Stimulated activated CD4-positive, alpha-beta T cell treated with anti-CD3 and anti-CD28 coated beads, Interleukin-4, amount 100 ng/mL, for 4 hours (primary cell): Measurements from ENCODE around the gene ABHD8.
A peak's percentile ranks its signal among the peaks of the same experiment; 100 is the strongest.

ENCODE experiments used
- DNase-seq, 2 experiments: peaks; one replicate each; pipeline ENCODE4 v3.0.0-alpha.2; 2020

Gene ABHD8, protein sequence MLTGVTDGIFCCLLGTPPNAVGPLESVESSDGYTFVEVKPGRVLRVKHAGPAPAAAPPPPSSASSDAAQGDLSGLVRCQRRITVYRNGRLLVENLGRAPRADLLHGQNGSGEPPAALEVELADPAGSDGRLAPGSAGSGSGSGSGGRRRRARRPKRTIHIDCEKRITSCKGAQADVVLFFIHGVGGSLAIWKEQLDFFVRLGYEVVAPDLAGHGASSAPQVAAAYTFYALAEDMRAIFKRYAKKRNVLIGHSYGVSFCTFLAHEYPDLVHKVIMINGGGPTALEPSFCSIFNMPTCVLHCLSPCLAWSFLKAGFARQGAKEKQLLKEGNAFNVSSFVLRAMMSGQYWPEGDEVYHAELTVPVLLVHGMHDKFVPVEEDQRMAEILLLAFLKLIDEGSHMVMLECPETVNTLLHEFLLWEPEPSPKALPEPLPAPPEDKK

DNA sequence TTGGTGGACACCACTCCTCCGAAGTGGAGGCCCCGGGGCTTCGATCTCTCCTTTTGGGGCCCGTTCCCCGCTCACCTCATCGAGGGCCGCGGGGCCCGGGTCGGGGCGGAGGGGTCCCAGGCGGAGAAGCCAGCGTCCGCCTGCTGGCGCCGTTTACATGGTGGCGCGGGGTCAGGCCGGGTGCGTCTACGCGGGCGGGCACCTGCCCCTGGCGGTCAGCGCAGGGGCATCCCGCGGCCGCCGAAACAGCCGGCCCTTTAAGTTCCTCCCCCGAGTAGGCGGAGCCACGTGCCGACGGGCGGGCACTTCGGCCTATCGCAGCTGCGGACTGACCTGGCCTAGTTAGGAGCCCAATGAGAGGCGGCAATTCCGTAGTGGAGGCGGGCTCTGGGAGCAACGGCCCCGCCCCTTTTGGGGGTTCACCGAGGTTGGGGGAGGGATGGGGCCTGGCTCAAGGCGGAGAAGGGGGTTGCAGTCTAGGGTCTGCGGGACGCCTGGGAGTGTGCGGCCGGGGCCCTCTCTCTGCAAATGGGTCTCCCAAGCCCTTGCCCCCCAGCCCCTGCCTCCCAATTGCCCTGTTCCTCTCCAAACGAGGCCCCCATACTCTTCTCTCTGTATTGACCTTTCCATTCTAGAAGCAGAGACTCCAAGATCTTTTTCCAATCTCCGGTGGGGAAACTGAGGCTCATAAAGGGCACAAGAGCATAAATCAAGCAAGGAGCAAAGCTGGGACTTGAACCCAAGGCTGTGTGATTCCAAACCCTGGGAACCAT, at the start of gene ABHD8:
Gene ABHD8 (minus strand): TSS at position 259 of the 773 bp plus-strand sequence. CDS start 1,809 bp downstream, outside the sequence.
- peak; percentile 89 to 91 for DNase-seq

DNA sequence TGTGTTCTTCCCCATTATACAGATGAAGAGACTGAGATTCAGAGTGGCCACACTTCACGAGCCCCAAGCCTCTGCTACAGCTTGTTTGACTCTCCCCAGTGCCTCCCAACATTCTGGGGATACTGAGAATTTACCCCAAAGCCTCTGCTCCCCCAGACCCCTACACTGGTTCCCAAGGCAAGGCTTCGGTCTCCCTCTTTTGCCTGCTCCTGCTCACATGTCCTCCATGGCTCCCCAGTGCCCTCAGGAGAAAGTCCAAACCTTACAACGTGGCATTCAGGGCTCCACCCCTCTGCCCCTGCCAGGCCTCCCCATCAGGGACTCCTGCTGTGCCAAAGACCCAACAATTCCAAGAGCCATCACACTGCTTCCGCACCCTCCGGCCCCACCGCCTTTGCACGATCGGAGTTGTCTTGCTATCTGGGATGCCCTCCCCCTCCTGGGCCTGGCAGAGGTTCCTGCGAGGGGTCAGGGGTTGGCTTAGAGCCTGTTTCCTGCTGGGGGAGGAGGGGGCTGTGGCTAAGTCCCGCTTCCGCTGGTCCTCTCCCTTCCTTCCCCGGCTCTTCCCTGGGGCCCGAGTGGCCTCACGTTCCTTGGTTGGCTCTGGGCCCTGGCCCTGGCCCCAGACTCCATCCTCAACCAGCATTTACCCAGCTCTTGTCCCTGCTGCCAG, 49.5 kb upstream of the ABHD8 start:
- DNase-seq = no peak

DNA sequence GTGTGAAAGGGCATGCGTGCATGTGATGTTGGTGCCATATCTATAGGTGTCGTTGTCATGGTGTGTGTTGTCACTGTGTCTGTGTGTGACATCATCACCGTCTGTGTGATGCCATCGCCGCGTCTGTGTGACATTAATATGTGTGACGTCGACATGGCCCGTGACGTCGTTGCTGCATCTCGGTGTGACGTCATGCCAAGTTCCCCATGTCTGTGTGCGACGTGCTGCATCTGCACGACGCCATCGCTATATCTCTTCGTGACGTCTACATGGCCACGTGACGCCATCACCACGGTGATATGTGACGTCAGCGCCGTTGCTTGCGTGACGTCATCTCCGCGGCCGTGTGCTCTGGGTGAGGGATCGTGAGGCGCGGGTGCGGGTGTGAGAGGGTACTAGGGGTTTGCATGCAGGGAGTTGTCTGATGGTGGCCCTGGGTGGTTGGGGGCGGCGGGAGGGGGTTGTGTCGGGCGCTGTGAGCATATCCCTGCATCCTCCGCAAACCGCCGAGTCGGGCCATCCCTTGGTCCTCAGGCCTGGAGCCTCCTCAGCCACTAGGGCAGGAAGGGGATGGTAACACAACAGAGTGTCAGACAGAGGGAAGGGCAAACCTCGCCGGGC, 48.7 kb upstream of the ABHD8 start:
- DNase-seq = no peak

DNA sequence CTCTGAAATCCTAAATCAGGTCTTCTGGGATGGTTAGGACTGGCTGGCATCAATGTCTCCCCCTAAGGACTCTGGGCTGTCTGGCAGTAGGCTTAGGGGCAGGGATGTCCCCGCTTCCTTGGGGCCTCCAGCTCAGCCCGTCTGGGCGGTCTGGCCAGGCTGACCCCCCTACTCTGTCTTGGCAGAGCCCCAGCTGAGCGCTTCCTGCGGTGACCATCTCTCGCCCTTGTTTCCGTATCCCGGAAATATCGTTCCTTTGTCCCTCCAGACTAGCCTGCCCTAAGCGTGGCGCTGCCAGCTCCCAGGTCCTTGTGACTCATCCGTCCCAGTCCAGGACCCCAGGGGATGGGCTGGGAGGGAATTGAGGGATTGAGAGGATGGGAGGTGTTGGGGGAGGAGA, 45.5 kb upstream of the ABHD8 start:
- DNase-seq = no peak

DNA sequence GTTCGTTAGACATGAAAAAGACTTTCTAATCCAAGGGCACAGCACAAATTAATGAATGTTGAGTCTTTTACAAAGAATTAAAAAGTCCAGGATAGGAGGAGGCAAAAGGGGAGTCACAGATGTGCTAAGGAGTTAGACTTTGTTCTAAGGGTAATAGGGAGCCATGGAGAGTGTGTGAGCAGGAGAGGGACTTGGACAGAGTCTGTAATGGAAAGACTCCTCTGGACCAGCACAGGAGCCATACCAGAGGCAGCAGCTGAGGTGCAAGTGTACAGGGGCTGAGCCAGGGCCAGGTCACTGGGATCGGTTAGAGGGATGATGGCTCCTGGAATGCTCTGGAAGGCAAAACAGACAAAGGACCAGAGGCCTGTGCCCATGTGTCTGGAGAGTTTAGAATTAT, 44.7 kb upstream of the ABHD8 start:
- no peak for DNase-seq

DNA sequence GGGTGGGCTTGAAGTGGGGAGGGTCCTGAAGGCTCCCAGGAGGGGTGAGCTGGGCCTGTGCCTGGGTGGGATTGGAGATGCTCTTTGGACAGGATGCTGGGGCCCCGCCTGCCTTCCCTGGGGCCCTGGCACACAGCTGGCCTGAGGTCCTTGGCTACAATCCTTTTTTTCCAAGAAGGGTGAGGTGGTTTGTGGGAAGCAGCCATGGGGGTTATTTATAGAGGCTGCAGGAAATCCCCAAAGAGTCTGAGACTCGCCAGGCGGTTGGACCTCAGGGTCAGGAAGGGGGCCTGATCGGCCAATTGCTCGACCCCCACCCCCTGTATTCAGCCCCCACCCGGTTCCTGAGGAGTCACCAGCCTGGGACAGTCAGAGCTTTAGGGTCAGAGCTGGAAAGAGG, 44.1 kb upstream of the ABHD8 start:
- no peak for DNase-seq

DNA sequence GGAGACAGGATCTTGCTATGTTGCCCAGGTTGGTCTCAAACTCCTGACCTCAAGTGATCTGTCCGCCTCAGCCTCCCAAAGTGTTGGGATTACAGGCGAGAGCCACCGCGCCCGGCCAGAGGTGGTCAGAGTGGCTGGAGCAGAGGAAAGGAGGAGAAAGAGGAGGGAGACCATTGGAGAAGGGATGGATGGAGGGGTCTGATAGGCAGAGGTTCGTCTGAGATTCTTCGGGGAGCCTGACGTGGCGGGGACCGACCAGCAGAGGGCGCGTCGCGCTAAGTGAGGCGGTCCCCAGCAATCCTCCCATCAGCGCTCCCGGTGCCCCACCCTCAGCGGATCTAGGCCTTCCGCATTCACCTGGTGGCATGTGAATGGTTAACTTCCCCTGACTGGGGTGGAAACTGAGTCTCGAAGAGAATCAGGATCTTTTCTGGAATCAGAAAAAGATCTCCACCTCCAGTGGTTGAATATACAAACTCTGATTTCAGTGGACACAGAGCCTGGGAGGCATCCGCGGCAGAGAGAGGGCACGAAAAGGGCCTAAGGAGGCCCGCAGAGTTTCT, 43.0 kb upstream of the ABHD8 start:
- DNase-seq = peak; percentile 66 to 78

DNA sequence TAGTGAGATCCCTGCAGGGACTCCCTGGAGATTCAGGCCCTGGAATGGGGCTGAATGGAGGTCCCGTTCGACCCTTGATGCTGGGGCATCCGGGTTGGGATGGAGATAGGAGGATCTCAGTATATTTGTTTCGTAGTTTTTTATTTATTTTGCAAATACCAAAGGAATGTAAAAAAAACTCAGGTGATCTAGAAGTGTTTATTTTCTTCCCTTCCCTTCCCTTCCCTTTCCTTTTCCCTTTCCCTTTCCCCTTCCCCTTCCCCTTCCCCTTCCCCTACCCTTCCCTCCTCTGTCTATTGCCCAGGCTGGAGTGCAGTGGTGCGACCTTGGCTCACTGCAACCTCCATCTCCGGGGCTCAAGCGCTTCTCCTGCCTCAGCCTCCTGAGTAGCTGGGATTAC, 38.6 kb upstream of the ABHD8 start:
- no peak for DNase-seq

DNA sequence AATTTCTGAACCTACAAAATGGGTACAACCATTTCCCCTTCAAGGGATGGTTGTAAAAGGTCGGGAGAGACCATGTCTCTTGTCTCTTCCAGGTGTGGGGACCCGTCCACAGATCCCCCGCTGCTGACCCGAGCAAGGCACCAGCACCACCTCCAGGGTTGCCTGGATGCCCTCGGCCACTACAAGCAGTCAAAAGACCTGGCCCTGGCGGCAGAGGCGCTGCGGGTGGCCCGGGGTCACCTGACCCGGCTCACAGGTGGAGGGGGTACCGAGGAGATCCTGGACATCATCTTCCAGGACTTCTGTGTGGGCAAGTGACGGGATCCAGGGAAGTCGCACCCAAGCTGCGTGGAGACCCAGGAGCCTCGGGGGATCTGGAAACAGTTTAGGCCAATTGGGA, 38.2 kb upstream of the ABHD8 start:
- no peak for DNase-seq

DNA sequence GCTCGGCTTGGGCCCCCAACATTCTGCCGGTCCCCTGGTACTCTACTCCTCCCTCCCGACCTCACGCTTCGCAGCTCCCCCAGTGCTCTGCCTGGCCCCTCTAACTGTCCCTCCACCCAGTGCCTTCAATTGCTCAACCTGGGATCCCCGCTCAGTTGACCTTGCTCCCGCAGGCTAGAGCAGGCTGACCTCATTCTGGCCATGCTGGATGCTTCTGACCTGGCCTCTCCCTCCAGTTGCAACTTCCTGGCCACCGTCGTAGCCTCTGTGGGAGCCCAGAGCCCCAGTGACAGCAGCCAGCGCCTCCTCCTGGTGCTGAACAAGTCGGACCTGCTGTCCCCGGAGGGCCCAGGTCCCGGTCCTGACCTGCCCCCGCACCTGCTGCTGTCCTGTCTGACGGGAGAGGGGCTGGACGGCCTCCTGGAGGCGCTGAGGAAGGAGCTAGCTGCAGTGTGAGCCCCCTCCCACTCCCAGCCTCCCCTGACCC, 37.7 kb upstream of the ABHD8 start:
- DNase-seq = no peak

DNA sequence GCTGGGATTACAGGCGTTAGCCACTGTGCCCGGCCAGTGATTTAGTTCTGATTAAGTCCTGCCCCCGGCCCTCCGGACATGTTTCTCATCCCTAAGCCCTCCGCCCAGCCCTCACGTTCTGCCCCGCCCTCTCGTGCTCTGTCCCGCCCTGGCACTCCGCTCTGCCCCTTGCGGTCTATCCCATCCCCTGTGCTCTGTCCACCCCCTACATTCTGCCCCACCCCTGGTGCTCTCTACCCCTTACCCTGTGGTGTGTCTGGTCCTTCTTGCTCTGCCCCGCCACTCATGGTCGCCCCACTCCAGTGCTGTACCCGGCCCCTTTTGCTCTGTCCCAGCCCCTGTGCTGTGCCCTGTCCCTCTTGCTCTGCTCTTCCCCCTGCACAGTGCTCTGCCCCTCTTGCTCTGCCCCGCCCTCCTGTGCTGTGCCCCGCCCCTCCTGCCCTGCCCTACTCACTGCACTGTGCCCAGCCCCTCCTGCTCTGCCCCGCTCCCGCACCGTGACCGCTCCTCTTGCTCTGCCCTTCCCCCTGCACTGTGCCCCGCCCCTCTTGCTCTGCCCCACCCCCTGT, 37.2 kb upstream of the ABHD8 start:
- no peak for DNase-seq

DNA sequence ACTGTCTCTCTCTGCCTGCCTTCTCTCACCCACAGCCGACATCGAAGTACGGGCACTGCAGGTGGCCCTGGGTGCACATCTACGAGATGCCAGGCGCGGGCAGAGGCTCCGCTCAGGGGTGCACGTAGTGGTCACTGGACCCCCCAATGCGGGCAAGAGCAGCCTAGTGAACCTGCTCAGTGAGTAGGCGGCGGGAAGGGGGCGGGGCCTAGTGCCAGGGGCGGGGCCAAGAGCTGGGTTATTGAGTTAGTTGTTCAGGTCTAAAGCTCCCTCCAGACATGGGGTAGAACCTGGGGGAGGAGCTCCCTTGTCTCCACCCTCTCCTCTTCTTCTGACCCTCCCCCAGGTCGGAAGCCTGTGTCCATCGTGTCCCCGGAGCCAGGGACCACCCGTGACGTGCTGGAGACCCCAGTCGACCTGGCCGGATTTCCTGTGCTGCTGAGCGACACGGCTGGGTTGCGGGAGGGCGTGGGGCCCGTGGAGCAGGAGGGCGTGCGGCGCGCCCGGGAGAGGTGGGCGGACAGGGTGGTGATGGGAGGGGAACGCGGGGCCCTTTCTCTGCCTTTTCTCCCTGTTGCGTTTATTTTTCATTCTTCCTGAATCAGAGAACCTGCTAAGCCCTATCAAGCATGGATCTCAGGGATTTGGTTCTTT, 36.0 kb upstream of the ABHD8 start:
- peak in 1 of 2 experiments; percentile 58 for DNase-seq

DNA sequence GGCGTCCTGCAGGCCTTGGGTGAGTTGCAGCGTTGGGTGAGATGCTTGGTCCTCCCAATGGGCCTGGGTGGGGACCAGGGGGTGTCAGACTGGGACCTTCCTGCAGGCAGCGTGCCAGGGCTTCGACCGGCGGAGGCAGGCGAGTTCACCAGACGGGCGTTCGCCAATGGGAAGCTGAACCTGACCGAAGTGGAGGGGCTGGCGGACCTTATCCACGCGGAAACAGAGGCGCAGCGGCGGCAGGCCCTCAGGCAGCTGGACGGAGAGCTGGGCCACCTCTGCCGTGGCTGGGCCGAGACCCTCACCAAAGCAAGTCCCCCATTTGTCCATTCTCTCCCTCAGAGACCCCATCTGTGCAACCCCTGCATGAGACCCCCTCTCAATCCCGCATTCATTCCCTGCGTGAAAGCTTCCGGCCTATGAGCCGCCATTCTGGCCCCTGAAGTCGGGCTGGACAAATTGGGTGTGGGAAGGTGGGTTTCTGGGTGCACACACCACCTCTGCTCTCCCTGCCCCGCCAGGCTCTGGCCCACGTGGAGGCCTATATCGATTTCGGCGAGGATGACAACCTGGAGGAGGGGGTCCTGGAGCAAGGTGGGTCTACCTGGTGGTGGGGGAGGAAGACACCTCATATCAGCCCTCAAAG, 35.3 kb upstream of the ABHD8 start:
- DNase-seq = no peak

DNA sequence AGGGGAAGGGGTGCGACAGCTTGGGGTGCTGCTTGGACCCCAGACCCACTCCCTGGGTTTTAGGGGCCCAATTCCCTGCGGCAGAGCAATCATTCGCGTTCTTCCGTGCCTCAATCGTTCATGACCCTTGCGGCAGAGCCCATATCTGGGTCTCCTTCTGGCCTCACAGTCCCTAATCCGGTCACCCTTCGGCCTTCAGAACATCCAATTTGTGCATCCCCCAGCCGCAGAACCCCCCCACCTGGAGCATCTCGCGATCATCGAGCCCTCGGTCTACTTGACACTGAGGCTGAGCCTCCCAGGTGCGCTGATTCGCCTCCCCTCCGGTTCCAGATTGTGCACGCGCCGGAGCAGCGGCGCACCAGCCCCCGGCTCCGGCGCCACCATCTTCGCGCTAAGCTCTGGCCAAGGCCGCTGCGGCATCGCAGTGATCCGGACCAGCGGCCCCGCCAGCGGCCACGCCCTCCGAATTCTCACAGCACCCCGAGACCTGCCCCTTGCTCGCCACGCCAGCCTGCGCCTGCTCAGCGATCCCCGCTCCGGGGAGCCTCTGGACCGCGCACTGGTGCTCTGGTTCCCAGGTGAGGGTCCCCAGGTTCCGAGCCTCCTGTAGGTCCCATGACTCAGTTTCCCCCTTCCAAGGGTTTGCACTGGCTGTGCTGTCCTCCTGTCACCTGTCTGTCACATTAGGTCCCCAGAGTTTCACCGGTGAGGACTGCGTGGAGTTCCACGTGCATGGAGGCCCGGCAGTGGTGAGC, 34.6 kb upstream of the ABHD8 start:
- peak; percentile 17 to 38 for DNase-seq

DNA sequence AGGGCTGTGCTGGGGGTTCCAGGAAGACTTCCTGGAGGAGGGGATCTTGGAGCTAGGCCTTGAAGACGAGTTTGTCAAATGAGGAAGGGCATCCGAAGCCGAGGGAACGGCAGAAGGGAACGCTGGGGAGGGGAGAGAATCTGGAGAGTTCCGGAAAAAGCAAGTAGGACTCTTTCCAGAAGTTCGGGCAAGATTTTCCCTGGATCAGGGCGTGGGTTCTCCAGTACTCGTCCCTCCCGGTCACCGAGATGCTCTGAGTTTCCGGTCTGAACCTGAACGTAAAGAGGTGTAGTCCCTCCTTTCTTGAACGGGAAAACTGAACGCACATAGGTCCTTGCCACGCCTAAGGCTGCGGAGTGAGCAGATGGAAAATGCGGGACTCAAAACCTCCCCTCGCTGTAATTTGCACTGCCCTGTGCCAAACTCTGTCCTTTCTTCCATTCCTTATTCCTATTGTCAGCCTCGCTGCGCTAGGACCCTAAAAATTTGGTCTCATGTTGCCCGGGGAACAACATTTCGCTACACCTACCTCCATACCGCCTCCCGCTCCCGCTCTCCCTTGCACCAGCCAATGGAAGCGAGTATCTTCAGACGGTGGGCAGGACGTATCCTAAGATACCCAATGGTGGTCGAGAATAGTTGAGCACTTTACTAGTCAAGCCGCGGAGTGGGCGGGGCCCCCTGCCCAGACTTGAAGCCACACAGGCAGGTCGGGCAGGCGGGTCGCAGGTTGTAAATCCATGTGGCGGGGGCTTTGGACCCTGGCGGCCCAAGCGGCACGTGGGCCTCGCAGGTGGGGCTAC, 33.8 kb upstream of the ABHD8 start, which contains the start of gene GTPBP3:
Gene GTPBP3 (plus strand): TSS at position 682 of the 803 bp plus-strand sequence. CDS start 59 bp downstream, at position 741.
- DNase-seq = peak; percentile 94 to 97

DNA sequence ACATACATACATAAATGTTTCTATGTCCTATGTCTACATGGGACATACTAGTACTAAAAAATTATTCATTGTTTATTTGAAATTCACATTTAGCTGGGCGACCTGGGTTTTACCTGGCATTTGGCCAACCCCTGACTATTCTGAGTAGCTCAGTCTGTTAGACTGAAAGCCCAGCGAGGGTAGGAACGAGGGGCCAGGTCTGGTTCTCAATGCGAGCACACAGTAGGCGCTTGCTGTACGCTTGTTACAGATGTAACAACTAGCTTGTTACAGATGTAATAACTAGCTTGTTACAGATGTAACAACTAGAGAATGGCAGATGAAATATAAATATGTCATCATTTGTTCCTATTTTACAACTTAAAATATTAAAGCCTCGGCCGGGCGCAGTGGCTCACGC, 32.4 kb upstream of the ABHD8 start:
- no peak for DNase-seq

DNA sequence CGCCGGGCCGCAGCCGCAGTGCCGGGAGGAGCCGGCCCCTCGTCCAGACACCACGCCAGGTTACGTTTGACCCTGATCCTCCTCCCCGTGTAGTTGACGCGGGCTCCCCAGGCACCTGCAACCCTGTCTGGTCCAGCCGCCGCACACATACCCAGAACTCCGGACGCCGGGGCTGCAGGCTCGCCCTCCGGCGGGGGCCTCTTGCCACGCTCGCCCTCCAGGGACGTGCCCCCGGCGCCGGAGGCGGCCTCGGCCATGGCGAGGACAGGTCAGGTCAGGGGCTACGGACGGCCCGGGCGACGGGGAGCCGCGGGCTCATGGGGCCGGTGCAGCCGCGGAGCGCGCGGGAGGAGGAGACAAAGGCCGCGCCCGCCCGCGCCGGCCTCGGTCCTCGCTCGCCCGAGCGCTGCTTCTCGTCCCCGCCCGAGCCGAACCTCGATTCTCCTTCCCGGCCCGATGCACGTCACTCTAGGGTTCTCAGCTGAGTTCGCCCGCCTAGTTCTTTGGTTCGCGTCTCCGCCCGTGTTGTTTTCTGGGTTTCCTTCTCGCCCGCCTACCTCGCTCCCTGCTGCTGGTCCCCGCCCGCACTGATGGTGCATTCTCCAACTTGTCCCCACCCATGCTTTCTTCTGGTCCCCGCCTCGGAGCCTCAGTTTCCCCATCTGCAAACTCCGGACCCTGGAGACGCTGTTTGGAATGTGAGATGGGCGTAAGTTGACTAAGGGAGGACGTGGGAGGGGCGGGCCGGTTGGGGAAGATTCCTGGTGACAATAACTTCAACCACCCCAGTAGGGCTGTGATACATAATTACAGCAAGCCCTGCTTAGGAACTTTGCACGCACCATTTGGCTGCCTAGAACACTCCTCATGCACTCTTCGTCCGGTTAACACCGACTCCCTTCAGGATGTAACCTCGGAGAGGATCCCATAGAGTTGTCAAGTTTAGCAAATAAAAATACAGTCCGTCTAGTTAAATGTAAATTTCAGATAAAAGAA, 31.5 kb upstream of the ABHD8 start, which contains the start of gene ANO8:
Gene ANO8 (minus strand): TSS at position 442 of the 996 bp plus-strand sequence. CDS start 185 bp downstream, at position 257.
- peak; percentile 94 to 97 for DNase-seq
